Keratinocyte (primary cell): ENCODE measurements around the gene GPNMB. TPM values are rescaled to one million over a fixed set of nuclear protein-coding genes. Genes with fewer than 3 reads are reported as not detected.

Experiments used
- DNase-seq: peaks from one replicate; pipeline ENCODE4 v3.0.0-alpha.2; 2011; ENCODE audit warnings: low read depth, missing footprints, low spot score
- FAIRE-seq: peaks from 2 replicates; lab custom pipeline; 2011; peaks lifted over from hg19 to GRCh38; lab: Jason Lieb, UNC
- H2AFZ ChIP-seq: 2 replicates; pipeline ENCODE4 v1.6.0; 2012; ENCODE audit warnings: low read length, control low read depth, inconsistent platforms; ENCODE audit not compliant: control insufficient read depth
- H3K27ac ChIP-seq: 2 replicates; pipeline ENCODE4 v1.5.1; 2011; ENCODE audit warnings: low read length; ENCODE audit not compliant: control insufficient read depth, insufficient read depth
- H3K27me3 ChIP-seq: 3 replicates; pipeline ENCODE4 v1.6.0; 2011; ENCODE audit warnings: low read length; ENCODE audit not compliant: control insufficient read depth, insufficient read depth; ENCODE audit errors: extremely low read depth
- H3K36me3 ChIP-seq, 2 experiments: 2 replicates in 1 of 2; 3 replicates in 1 of 2; pipeline ENCODE4 v1.5.1; 2011; ENCODE audit warnings: low read length in 2 of 2, mild to moderate bottlenecking in 1 of 2; ENCODE audit not compliant: control insufficient read depth in 2 of 2, insufficient read depth in 2 of 2; ENCODE audit errors: extremely low read depth in 1 of 2
- H3K4me1 ChIP-seq: 3 replicates; pipeline ENCODE4 v1.5.1; 2011; ENCODE audit warnings: low read length; ENCODE audit not compliant: control insufficient read depth, insufficient read depth; ENCODE audit errors: extremely low read depth
- H3K4me2 ChIP-seq: 3 replicates; pipeline ENCODE4 v1.6.0; 2011; ENCODE audit warnings: low read depth, low read length; ENCODE audit not compliant: control insufficient read depth, insufficient read depth; ENCODE audit errors: extremely low read depth
- H3K4me3 ChIP-seq, 3 experiments: fragments of 200-600 bp in 1 of 3; sonication (generic) in 1 of 3; 2 replicates in 2 of 3; 3 replicates in 1 of 3; pipeline ENCODE4 v1.5.1; 2011 to 2016; ENCODE audit warnings: low read length in 3 of 3, mild to moderate bottlenecking in 3 of 3, control low read depth in 2 of 3, inconsistent platforms in 1 of 3, low read depth in 1 of 3, mixed read lengths in 1 of 3, mixed run types in 1 of 3, moderate library complexity in 1 of 3; ENCODE audit not compliant: control insufficient read depth in 2 of 3, insufficient read depth in 2 of 3; ENCODE audit errors: extremely low read depth in 1 of 3
- H3K79me2 ChIP-seq: 2 replicates; pipeline ENCODE4 v1.6.0; 2012; ENCODE audit warnings: low read length; ENCODE audit not compliant: control insufficient read depth, insufficient read depth
- H3K9ac ChIP-seq: 3 replicates; pipeline ENCODE4 v1.6.0; 2011; ENCODE audit warnings: low read length; ENCODE audit not compliant: control insufficient read depth, insufficient read depth; ENCODE audit errors: extremely low read depth
- H3K9me1 ChIP-seq: 3 replicates; pipeline ENCODE4 v1.6.0; 2011; ENCODE audit warnings: low read length; ENCODE audit not compliant: control insufficient read depth, insufficient read depth; ENCODE audit errors: extremely low read depth
- H3K9me3 ChIP-seq: 2 replicates; pipeline ENCODE4 v1.5.1; 2012; ENCODE audit warnings: low read depth, low read length; ENCODE audit not compliant: control insufficient read depth
- H4K20me1 ChIP-seq: 3 replicates; pipeline ENCODE4 v1.6.0; 2011; ENCODE audit warnings: low read length; ENCODE audit not compliant: control insufficient read depth, insufficient read depth; ENCODE audit errors: extremely low read depth
- EZH2 ChIP-seq: IDR thresholded peaks from one replicate; pipeline ENCODE4 v1.6.1; 2012; ENCODE audit warnings: inconsistent platforms, mild to moderate bottlenecking, low read length, moderate library complexity
- dilution Hi-C: fragments of 300-500 bp; cut with MboI; formaldehyde crosslinking; loops from one replicate; pipeline ENCODE4 v1.7.0; 2020; ENCODE audit warnings: low sequenced_read_pairs; ENCODE audit not compliant: extremely low pct_ligation_motif_present
- polyA plus RNA-seq, 5 experiments: library from polyadenylated mRNA; depleted of rRNA in 3 of 5; stranded (reverse) in 3 of 5; stranded (forward) in 1 of 5; unstranded in 1 of 5; fragments of >200 nt; gene quantifications; 1 replicate in 1 of 5; 2 replicates in 3 of 5; 3 replicates in 1 of 5; pipeline versions ENCODE4 v1.2.1 to v1.2.3, GENCODE V29; 2011 to 2012; ENCODE audit warnings: missing spikeins in 2 of 5, low read depth in 1 of 5, low replicate concordance in 1 of 5
- TF ChIP-seq, protein P1 (sequence below), 3 experiments: IDR thresholded peaks in 1 of 3; conservative IDR thresholded peaks in 1 of 3; optimal IDR thresholded peaks in 1 of 3; 2 replicates in 2 of 3; 3 replicates in 1 of 3; pipeline versions ENCODE3 to v1.5.1; 2011; ENCODE audit warnings: low read length in 3 of 3, mild to moderate bottlenecking in 3 of 3, moderate library complexity in 2 of 3, control low read depth in 1 of 3, inconsistent platforms in 1 of 3; ENCODE audit not compliant: insufficient read depth in 2 of 3; ENCODE audit errors: extremely low read depth in 1 of 3

The GPNMB gene
- polyA plus RNA-seq, 1 donor (not counting 4 experiments of a cell fraction or from before 2014, with no cell fraction given): 142 TPM

GRCh38 chr7:23260371-23260770 lies 13.8 kb downstream of the GPNMB start:
- peaks cover 0 to 9% of the 10 kb centered on the region in 2 experiments for H3K36me3 ChIP-seq
- no peak overlapping the region for H3K27ac ChIP-seq
- no peaks in the 10 kb centered on the region for H3K9me3 ChIP-seq
- no peaks in the 10 kb centered on the region for H3K27me3 ChIP-seq
- no peak overlapping the region for H2AFZ ChIP-seq
- no peaks in the 10 kb centered on the region for H3K79me2 ChIP-seq
- DNase-seq (no peak), FAIRE-seq (no peak)
- dilution Hi-C loops: no loop called here
- H3K4me2 ChIP-seq: no peak overlapping the region
- no peaks in the 10 kb centered on the region for H3K9me1 ChIP-seq
- H3K4me1 ChIP-seq: no peaks in the 10 kb centered on the region
- H3K9ac ChIP-seq: no peak overlapping the region
- H4K20me1 ChIP-seq: no peaks in the 10 kb centered on the region
- H3K4me3 ChIP-seq: no peak overlapping the region
- TF ChIP-seq, protein P1, sequence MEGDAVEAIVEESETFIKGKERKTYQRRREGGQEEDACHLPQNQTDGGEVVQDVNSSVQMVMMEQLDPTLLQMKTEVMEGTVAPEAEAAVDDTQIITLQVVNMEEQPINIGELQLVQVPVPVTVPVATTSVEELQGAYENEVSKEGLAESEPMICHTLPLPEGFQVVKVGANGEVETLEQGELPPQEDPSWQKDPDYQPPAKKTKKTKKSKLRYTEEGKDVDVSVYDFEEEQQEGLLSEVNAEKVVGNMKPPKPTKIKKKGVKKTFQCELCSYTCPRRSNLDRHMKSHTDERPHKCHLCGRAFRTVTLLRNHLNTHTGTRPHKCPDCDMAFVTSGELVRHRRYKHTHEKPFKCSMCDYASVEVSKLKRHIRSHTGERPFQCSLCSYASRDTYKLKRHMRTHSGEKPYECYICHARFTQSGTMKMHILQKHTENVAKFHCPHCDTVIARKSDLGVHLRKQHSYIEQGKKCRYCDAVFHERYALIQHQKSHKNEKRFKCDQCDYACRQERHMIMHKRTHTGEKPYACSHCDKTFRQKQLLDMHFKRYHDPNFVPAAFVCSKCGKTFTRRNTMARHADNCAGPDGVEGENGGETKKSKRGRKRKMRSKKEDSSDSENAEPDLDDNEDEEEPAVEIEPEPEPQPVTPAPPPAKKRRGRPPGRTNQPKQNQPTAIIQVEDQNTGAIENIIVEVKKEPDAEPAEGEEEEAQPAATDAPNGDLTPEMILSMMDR (optimal IDR thresholded peaks at IDR 0.05 in 1 of 3, IDR thresholded peaks at IDR 0.05 in 1 of 3, conservative IDR thresholded peaks at IDR 0.05 in 1 of 3; ENCODE audit: extremely low read depth in 1 of 3, insufficient read depth in 2 of 3, low read length in 3 of 3): no peak
- no peak for TF ChIP-seq EZH2

DNA sequence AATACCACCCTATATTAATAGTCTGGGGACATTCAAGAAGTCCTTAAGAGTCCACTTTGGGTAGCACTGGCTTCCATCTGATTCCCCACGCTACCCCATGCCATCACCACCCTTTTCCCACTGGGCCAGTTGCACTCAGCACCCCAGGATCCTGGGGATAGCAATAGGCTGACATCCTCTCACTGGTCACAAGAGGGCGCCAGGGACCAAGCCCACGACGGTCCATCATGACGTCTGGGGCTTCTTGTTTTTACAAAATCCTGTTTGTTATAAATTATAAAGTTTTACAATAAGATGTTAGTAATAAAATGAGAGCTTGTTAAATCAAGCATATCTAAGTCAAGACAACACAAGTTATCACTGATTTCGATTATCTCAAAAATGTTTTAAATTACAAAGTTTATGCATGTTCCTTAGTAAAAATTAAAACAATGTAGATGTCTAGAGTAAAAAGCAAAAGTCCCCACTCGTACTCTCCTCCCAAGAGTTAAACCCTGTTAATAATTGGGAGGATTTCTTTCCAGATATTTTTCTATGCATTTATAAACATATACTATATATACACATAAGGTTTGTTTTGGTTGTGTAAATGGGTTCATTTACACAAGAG lies 15.4 kb downstream of the GPNMB start:
- dilution Hi-C loops: no loop called here
- no peak overlapping the region for H3K27ac ChIP-seq
- no peak overlapping the region for H3K4me3 ChIP-seq
- H3K9me1 ChIP-seq: no peaks in the 10 kb centered on the region
- no peaks in the 10 kb centered on the region for H3K27me3 ChIP-seq
- H3K4me1 ChIP-seq: no peaks in the 10 kb centered on the region
- no peak overlapping the region for H3K4me2 ChIP-seq
- H4K20me1 ChIP-seq: no peaks in the 10 kb centered on the region
- DNase-seq: no peak
- FAIRE-seq: no peak
- no peaks in the 10 kb centered on the region for H3K9me3 ChIP-seq
- no peaks in the 10 kb centered on the region for H3K79me2 ChIP-seq
- H3K9ac ChIP-seq: no peak overlapping the region
- H3K36me3 ChIP-seq: peaks cover 0 to 13% of the 10 kb centered on the region in 2 experiments
- TF ChIP-seq, protein P1 (optimal IDR thresholded peaks at IDR 0.05 in 1 of 3, IDR thresholded peaks at IDR 0.05 in 1 of 3, conservative IDR thresholded peaks at IDR 0.05 in 1 of 3; ENCODE audit: extremely low read depth in 1 of 3, insufficient read depth in 2 of 3, low read length in 3 of 3): peak; percentile 76 to 90 (median 84)
- TF ChIP-seq EZH2: no peak
- no peak overlapping the region for H2AFZ ChIP-seq
